Activated CD4-positive, CD25-positive, alpha-beta regulatory T cell treated with anti-CD3 and anti-CD28 coated beads, Interleukin-2, amount 50 U/mL, for 16 hours (primary cell): ENCODE data around the gene MYO1E.

Source experiments
- DNase-seq: peaks from one replicate; pipeline ENCODE4 v3.0.0-alpha.2; 2020; ENCODE audit warnings: low read depth, low spot score

Gene MYO1E

GRCh38 chr15:59229453-59229852 lies 143.2 kb downstream of the MYO1E start:
- no peak for DNase-seq

DNA sequence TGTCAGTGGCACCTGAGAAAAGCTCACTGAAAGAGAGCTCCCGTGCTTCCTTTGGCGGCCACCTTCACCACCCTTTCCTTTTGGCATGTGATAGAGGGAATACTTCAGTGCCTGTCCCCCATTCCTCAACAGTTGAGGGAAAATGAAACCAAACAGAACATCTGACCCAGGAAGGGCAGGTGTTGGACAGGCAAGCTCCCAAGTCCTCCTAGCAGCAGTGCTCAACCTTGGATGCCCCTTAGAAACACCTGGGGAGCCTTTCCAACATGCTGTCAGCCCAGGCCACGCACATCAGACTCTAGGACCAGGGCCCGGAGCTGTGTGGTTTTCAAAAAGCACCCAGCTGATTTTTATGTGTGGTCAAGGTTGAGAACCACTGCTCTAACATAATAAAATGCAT lies 143.7 kb downstream of the MYO1E start:
- no peak for DNase-seq

DNA sequence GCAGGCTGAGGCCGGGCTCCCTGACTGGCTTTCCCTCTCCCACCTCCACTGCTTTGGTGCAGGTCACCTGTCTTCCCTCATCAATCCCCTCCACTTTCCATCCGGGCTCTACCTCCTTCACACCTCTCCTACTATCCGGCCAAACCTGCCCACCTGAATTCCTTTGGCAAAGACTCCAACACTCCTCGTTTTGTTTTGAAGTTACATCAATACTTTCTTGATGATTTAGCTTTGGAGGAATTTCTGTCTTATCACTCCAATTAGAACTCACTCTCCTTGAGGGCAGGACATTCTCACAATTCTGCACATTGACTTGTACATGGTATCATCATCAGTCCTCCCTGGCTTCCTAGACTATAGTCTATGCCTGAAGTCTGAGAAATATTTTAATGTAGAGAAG lies 145.7 kb downstream of the MYO1E start:
- DNase-seq = no peak

GRCh38 chr15:59224474-59224873 lies 148.2 kb downstream of the MYO1E start:
- no peak for DNase-seq

DNA sequence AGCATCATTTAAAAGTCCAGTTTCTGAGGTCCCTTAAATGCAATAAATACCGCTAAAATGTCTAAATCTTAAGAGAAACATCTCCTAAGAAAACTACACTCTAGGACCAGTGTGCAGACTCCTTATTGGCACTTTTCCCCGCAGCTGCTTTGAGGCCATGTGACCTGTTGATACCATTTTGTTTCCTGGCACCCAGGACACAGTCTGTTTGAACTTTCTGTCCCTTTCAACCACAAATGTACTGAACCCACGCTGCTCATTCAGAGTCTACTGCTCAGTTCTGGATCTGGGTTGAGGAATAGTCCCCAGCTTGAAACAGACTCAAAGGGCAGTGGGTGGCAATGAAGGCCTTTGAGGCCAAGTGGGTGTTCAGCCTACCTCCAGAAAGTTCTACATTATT lies 148.9 kb downstream of the MYO1E start:
- no peak for DNase-seq

GRCh38 chr15:59222906-59223550 lies 149.6 kb downstream of the MYO1E start:
- DNase-seq = no peak

DNA sequence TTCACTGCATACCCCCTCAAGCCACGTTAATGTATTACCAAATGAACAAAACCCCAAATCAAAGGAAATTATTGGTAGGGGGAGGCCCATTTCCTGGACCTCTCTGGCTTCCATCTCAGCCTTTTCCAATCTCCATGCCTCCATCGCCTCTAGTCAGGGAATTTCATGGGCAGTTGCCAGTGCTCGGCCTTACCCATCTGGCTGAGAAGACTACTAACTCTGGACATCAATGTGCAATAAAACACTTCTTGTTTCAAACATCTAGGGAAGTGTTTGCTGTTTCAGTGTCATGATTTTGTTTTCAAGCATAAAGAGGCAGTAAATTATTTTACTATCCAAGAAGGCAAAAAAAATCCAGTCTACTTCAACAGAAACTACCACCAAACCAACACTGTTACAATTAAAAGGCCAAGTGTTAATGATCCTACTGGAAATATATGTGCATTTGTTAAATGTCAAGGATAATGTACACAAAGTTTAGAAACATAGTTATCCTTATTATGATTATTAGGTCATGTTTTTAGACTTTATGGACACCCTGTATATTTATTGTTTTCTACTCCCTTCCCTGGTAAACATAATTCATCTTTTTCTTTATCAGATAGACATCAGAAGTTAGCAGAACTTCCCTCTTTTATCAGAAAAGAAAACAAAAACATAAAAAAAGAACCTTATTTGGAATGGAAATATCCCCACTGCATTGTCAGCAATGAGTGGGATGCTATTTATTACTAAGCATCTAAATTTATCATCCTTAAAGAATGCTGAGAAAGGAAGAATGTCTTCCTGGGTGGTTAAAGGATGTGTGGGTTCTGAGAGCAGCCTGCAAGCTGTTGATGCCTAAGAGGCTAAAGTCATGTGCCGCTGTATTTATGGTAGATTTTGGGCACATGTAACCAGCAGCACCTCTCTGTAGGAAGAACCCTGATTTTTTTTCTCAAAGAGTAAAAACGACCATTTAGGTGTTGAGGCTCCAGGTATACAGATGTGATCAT lies 150.9 kb downstream of the MYO1E start:
- DNase-seq = no peak

- no peak for DNase-seq
Measured at GRCh38 chr15:59218710-59219109, 154.0 kb downstream of the MYO1E start.

DNA sequence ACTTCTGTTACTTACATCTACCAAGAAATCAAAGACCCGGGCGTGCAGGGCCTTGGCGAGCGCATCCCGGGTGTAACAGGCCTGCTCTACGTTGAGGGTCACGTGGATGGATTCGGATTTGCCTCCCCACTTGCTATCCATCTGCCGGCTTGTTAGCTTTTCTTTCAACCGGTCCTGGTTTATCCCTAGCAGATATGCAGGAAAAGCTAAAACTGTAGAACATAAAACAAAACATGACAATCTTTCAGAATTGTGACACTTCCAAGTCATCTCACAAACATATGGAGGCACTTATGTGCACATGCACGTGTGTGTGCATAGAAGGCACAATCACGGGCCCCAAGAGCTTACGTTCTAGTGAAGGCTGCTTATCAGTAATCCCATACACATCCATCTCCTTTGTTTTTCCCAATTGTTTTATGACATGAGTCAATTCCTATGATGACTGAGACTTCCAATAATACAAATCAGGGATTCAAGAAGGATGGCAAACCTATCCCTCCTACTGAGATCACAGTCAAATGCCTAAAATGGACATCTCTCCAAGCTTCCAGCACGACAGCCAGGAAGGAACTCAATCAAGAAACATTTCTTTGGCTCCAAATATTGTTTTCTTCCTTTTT lies 154.7 kb downstream of the MYO1E start:
- DNase-seq = no peak

DNA sequence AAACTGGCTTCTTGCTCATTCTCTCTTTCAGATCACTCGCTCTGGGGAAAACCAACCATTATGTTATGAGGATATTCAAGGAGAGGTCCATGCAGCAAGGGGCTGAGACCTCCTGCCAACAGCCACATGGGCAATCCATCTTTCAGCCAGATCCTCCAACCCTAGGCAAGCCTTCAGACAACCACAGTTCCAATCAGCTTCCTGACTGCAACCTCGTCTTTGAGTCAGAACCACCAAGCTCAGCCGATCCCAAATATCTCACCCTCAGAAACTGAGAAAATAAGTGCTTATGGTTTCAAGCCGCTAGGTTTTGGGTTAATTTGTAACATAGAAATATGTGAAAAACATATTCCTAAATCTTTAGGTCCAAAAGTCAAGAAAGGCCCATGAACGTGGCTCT lies 155.8 kb downstream of the MYO1E start:
- DNase-seq = no peak

GRCh38 chr15:59210186-59210585 lies 162.5 kb downstream of the MYO1E start:
- no peak for DNase-seq

DNA sequence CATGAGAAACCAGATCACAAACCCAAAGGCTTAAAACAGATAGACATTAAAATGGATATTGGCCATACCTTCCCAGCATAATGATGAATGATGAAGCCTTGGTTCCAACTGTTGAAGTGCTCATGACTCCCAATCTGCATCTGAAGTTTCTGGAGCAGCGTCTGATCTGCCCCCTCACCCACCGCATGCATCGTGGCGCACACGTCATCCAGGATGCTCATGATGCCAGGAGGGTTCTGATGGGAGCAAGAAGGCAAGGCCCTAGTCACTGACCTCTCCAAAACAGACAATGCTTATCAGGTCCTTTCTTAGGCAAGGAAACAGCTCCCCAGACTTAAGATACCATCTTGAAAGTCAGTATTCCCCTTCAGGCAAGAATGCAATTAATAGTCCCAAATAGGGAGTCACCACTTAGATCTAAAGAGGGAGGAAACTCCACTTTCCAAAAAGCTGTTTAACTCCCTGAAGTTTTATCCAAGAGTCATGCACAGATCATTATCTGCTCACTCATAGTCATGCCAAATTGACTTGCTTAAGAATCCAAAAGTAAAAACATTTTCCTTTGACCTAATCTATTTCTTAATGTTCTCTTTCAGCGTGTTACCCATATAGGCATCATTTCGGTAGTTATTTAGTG lies 163.9 kb downstream of the MYO1E start:
- DNase-seq = no peak

- no peak for DNase-seq
Measured at GRCh38 chr15:59206623-59207183, 166.0 kb downstream of the MYO1E start, which contains the start of gene LDHAL6B. TSS of gene LDHAL6B (plus strand) at chr15:59206843. CDS start at chr15:59206941, 98 bp downstream.

- no peak for DNase-seq
Measured at GRCh38 chr15:59205839-59206622, 166.6 kb downstream of the MYO1E start.

- no peak for DNase-seq
Measured at GRCh38 chr15:59203657-59204056, 169.0 kb downstream of the MYO1E start.

DNA sequence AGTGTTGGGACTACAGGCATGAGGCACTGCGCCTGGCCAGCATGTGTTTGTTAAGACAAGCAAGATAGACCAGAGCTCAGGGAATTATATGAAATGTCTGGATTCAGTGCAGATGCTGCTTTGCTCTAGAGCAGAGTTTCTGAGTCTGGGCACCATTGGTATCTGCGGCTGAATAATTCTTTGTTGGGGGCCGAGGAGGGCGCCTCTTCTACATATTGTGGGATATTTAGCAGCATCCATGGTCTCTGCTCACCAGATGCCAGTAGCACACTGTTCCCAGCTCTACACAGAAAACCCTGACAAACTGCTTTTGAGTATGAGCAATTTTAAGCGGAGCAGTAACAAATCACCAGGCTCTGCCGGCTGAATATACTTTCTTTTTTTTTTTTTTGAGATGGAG lies 169.7 kb downstream of the MYO1E start:
- DNase-seq = no peak

DNA sequence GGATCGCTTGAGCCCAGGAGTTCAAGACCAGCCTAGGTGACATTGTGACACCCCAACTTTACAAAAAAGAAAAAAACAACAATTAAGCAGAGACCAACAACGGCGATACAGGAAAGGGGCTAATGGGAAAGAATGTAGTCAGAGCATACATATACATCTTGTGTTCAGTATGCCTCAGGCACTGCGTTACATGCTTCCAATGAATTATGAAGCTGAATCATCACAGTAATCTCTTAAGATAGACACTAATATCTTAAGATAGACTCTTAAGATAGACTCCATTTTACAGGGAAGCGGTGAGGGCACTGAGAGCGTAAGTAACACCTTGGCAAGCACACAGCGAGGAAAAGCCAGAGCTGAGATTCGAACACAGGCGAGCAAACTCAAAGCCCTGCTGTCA lies 172.1 kb downstream of the MYO1E start:
- DNase-seq = no peak

DNA sequence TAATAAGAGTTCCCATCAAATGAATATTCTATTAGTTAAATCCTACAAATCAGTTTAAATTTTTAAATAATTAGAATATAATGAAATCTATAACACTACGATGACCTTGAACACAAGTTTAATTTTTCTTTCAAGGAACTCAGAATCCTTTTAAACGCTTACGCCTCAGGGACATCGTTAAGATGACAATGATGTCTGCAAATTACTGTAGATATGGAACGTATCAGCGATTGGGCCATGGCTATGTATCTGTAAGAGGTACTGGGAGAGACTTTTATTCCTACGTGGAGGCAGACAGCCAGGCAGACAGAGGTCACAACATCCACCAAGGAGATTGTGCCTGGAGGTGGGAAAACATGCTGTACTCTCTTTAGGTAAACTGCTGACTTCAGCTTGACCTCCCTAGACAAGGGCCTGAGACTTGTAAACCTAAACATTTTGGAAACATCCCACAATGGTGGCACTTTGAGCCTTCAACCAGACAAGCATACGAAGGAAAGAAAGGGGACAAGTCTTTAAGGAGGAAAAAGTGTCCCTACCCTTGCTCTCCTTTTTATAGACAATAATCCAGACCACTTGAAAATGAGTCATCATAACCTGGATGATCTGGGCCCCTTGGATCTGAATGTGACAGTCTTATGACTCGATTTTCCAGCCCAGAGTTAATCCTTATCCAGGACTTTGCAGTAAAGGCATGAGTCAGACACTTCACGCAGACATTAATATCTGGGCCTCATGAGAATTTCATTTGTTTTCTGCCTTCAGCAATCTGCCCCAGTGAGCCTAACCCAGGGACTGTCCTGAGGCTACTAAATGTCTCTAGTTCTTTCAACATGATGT lies 172.8 kb downstream of the MYO1E start:
- no peak for DNase-seq

DNA sequence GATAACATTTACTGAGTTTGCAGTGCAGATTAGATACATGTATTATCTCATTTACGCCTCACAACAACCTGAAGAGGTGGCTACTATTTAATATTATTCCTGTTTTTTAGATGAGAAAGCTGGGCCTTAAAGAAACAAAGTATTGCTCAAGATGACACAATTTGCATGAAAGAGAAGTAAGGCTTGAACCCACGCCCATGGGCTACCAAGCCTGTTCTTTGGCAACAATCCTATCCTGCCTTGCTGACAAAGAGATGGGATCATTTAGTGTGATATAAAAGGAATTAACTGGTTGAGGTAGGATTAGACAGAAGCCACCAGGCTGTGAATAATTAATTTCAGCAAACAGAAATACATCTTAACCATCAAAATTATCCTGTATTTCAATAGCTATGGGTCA lies 175.2 kb downstream of the MYO1E start:
- no peak for DNase-seq

- DNase-seq = no peak
Measured at GRCh38 chr15:59196416-59196815, 176.3 kb downstream of the MYO1E start.
